NCI-H345 treated with DMSO at 0.1 percent for 48 hours (cell line): ENCODE results near the gene IQGAP2.
"Not testable (repeated sequence)": the region's sequence is repeated elsewhere in the genome, so short reads cannot be mapped to it uniquely, and the experiment has no call there.

Experiments
- DNase-seq: peaks from one replicate; lab custom pipeline; 2025; ENCODE audit not compliant: unreplicated experiment; lab: John Stamatoyannopoulos, UW

The IQGAP2 gene

DNA sequence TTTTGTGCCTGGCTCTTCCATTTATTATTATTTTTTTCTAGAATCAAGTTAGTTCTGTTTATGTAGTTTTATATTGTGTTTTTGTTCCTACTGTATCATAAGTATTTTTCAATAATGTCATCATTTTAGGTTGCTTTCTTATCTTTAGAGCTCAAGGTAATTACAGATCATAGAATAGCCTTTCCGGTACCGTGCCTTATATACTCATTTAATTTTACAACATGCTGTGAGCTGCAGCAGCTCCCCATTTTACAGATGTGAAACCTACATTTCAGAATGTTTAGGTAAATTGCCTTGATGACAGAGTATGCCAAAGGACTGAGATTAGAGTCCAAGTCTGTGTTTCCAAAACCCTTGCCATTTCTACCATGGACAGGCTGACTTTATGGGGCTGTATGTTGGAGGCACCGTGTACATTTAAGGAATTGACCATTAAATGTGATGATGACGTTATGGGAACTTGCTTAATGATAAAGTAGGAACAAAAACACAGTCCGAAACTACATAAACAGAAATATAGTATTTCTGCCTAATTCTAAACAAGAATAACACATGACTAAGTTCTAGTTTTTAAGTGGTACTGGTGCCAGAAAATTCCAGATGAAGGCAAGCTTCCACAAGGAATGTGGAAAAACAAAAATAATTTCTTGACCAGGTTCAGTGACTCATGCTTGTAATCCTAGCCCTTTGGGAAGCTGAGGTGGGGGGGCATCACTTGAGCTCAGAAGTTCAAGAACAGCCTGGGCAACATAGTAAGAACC lies 97.7 kb downstream of the IQGAP2 start:
- DNase-seq = no peak

DNA sequence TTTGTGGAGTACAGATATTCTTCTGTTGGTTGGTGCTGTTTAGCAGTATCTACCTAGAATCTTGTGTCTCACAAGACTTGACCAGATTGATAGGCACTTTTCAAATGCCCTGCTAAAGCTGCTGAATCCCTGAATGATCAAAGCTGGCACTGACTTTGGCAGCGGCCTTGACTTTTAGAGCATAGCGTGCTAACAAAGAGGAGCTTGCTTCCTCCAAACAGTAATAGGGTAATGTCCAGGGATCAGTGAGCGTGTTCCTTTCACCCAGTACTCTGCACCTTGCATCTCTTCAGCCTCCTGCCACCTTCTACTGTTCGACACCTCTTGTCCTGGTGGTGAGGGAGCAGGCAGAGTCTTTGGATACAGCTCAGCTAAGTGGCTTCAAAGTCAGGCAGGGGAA lies 100.8 kb downstream of the IQGAP2 start:
- no peak for DNase-seq

DNA sequence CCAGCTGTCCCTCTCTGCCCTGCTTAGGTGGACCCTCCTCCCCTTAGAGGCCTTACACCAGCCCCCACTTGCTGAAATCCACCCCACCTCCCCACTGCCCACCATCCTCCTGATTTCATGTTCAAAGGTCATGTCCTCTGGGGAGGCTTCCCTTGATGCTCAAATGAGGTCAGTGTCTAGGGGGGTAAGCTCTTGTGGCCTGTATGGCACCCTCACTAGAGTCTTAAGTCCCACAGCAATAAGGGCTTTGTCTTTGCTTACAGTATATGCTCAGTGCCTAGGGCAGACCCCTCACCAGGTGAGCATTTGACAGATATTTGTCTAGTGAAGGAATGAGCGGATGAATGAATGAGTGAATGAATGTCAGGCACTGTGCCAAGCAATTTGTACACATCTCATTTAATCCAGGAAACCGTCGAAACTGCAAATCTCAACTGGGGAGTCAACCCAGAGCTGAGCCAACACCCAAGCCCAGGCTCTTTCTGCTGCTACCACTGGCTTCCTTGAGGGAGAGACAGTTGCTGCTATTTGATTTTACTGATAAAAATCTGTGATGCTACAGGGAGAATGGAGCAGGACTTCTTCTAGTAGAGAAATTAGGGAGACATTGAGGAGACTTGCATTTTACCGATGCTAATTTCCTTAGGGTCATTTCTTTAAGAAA lies 101.9 kb downstream of the IQGAP2 start:
- DNase-seq = no peak

DNA sequence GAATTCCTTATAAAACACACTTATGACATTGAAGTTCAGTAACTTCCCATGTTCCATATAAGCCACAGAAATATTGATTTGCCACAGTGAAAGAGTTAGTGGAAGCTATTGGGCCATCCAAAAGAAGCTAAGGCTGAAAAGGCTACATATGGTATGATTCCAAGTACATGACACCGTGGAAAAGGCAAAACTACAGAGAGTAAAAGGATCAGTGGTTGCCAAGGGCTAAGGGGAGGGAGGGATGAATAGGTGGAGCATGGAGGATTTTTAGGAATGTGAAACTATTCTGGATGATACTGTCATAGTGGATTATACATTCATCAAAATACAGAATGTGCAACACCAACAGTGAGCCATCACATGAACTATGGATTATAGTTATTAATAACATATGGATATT lies 110.4 kb downstream of the IQGAP2 start:
- no peak for DNase-seq

DNA sequence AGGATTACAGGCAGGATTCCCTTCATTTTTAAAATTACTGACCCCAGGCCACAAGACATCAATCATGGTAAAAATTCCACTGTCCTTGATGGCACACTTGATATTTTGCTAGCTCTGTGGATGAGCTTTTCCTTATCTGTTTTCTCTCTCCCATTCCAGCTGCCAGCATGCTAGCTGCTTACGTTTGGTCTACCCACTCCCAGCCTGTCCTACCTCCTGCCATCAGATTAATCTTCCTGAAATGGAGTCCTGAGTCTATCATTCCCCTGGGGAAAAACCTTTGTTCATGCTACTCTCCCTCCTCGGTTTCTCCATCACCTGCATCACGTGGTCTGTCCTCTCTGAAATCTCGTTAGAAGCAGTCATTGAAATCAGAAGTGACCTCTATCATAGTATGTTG lies 111.2 kb downstream of the IQGAP2 start:
- DNase-seq = no peak

DNA sequence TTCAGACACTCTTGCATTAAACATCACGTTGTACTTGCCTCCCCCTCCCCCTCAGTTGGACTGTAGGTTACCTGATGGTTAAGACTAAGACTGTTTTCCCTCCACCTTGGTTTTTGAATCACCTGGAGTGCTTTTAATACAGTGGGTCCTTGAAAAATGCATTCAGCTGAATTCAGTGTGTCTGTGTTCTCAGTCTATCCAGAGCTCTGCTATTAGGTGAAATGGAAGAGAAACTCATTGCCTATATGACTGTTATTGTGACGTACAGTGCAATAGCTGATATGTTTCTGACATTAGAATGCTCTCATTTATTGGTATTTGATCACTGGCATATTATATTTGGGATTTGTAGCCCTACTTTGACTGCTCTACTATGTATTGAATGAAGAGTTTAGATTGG lies 111.6 kb downstream of the IQGAP2 start:
- no peak for DNase-seq

DNA sequence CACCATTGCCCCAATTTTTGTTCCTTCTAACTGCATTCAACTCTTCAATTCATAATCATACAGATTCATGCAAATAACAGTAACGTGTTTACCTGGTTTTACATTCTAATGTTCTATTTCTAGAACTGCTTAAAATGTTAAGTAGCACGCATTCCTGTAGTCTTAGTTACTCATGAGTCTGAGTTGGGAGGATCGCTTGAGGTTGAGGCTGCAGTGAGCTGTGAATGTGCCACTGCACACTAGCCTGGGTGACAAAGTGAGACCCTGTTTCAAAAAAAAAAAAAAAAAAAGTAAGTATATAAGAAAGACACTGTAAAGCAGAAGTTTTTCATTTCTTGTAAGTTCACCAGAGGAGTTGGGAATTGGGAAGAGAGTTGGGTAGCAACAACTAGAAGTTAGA lies 114.2 kb downstream of the IQGAP2 start:
- DNase-seq = no peak

DNA sequence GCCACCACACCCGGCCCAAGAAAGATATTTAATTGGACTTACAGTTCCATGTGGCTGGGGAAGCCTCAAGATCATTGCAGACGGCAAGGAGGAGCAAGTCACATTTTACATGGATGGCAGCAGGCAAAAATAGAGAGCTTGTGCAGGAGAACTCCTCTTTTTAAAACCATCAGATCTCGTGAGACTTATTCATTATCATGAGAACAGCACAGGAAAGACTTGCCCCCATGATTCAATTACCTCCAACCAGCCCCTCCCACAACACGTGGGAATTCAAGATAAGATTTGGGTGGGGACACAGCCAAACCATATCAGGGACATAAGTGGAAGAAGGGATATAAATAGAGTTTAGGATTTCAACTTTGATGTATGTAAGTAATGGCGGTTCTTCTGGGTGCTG lies 115.2 kb downstream of the IQGAP2 start:
- DNase-seq = not testable (repeated sequence)

DNA sequence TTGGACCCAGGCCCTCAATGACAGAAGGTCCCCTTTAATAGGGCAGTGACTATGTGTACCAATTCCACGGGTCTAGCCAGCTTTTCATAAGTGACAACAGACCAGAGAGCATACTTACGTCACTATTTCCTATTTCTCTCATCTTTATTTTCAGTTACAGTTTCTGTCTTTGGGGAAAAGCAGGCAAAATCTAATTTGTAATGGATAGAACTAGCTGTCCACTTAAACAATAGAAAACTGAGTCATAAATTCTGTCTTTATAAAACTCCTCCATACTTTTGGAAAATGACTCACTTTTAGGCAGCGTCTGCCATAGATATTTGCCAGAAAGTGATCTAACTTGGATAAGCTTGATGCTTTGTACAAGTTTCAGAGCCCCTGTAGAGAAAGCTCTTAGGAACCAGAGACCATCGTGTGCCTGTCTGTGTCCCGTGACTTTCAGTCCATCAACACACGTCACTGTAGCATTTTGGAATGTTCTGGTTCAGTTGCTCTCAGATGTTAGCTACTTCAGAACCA lies 118.2 kb downstream of the IQGAP2 start:
- DNase-seq = no peak

DNA sequence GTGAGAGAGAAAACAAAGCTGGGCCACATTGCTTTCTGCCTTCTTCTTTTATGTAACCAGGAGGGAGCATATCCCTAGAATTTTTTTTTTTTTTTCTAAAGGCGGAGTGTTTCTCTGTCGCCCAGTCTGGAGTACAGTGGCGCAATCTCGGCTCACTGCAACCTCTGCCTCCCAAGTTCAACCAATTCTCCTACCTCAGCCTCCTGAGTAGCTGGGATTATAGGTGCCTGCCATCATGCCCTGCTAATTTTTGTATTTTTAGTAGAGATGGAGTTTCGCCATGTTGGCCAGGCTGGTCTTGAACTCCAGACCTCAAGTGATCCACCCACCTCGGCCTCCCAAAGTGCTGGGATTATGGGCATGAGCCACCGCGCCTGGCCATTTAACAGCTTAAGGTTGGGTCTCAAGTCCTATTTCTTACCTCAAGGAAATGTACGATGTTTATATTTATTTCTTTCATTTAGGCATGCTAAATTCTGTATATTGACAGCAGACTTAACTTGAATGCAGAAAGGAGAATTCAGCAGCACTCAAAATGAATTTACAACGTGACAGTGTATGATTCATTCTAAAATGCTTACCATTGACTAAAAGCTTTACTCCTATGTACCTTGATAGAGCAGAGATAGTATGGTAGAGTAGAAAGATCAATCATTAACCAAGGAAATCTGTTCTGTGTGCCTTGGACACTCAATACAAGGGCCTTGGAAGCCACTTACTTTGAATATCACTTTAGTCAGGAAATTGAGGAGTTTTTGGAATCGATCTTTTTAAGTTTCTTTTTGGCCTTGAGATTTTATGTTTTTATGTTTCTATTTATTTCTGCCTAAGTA lies 119.2 kb downstream of the IQGAP2 start:
- DNase-seq = no peak

DNA sequence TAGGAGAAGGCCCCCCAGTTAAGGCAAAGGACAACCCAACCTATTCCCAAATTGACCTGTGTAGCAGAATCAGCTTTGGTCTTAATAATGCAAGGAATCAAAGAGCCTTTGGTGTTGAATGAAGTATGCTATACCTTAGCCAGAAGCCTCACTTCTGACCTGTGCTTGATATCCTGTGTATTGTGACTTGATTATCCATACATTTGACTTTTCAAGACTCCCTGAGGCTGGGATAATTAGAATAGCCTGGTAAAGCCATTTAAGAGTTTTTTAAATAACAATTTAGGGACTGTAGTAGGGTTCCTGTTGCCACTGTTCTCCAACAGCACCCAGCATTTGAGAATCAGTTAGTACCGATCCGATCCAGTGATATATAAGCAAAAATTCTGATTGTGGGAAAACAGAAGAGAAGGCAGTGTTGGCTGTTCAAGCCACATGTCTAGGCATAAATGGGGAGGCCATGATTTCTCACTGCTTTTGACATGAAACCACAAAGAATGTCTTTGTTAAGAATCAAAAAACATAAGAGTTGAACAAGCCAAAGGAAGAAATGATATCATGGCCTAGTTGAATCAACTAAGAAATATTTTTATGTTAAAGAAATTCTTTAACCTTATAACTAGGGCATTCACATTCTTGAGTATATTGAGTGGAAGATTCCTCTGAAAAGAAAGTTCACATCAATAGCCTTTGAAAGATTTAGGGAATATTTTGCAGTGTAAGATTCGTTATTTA lies 121.2 kb downstream of the IQGAP2 start:
- DNase-seq = no peak

DNA sequence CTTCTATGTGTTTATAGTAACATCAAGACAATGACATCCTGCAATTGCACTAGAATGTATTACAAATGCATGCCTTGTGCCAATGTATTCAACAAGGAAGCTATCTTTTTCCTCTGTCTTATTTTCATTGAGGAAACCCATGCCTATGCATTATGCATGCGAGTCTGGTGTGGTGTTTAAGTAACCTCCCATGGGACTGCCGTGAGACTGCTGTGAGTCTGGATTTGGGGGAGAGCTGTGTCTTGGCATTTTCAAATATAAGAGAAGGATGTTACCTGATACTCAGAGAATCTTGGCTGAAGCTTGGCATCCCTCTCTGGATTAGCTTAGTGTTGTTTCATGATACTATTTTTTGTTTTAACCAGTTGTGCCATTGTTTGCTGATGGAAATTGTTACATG lies 121.8 kb downstream of the IQGAP2 start:
- no peak for DNase-seq

DNA sequence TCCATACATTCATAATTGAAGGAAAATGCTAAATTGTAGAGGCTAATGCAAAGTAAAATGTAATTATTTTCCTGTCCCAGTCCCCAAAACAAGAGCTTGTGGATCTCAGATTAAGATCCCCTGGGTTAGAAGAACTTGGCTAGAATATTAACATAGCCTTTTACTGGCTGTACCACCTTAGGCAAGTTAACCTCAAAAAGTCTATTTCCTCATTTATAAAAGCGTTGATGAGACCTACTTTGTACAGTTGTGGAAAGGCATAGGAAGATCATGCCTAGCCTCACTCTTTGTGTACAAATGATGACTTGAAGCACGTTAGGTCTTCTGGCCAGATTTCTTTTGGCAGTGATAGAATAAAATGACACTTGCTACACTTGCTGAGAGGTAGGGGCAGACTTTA lies 122.9 kb downstream of the IQGAP2 start:
- no peak for DNase-seq

DNA sequence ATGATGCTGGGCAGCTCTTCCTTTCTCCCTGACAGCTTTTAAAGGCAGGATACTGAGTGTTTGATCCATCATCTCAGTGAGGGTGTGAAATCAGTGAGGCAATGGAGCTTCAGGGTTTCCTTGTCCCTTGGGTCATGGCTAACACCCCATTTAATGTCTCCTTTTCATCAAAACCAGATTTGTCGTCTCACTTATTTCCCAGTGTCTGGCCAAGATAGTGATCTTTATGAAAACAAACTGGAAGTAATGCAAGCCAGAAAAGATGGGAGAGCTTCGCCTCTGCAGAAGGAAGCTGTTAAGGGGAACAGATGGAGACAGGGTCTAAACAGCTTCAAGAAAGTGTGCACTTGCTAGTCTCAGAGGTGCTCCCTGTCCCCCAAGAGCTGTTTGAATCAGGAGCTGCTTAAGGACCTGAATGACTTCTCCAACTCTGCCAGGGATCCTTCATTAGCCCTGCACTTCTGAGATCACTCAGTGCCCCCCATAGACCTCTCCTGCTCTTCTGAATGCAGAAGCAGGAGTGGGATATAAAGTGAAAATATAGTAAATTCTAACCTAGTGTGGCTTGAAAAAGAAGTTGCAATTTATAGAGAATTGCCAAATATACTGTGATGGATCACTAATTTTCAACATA lies 124.0 kb downstream of the IQGAP2 start:
- no peak for DNase-seq

DNA sequence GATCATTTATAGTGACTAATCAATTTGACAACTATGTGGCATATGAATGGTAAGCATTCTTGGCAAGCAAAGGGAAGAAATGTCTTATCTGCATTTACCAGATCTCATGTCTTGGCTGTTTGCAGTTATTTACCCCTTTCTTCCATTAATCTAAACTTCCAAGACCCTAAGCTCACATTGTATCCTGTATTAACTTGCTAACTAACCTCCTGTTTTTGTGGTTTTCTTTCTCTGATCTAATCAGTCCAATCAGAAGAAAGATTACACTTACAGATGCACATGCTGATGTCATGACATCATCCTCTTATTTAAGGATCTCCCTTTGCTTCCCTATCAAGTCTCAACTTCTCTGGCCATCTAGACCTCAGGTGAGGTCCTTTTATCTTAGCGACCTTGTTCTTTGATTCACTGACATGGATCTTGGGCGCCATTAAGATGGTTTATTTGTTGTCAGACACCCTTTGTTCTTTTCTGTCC lies 124.6 kb downstream of the IQGAP2 start:
- no peak for DNase-seq

DNA sequence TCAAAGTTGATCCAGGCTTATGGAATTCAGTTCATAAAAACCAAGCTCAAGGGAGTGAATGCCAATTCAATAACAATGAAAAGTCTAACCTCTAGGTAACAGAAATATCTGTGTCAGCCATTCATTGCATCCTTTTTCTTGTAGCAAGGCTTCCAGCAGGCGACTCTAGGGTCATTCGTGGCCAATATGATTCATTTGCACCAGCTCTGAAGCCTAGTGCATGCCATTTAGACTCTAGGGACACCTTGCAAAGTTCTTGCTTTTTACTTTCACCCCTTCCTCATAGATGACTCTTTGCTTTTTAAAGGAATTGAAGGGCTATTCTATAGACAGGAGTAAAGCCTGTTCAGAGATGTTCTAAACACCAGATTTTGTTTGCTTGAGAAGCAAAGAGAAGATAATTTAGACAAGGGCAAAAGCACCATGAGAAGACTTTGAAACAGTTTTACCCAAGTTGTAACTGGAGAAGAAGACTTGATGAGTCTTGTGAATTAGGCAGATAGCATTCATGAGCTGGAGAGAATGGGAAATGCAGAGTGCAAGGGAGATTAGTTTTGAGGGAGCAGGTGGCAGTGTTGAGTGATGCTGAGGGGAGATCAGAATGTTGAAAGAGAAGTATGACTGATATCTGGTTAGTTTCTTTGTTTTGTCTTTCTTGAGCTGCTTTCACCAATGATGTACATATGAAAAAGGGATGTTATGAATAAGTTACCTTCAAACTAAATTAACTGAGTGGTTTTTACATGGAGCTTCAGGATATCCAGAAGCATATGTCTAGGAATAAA lies 125.7 kb downstream of the IQGAP2 start:
- no peak for DNase-seq

DNA sequence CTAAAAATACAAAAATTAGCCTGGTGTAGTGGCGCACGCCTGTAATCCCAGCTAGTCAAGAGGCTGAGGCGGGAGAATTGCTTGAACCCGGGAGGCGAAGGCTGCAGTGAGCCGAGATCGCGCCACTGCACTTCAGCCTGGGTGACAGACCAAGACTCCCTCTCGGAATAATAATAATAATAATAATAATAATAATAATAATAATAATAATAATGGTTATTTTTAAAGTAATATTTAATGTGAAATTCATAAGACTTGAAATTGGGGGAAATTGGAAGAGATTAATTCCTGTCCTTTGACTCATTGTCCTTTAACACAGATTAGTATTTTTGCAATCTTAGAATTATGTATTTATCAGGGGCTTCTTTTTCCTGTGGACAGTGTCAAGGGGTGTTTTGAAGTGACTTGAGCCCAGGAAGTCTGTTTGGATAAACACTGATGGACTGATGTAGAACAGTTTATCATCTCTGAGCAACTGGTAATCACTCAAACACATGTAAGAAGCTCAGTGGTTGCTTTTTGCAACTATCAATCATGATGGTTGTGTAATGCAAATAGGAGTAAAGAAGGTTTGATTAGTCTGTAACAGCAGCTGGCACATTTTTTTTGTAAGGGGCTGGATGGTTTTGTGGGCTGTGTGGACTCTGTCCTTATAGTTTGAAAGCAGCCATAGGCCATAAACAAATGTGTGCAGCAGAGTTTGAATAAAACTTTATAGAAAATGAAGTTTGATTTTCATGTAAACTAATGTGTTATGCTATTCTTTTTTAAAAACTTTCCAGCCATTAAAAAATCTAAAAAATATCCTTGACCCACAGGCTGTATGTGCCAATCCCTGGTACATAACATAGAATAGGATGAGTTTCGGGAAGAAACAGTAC lies 126.6 kb downstream of the IQGAP2 start:
- no peak for DNase-seq

DNA sequence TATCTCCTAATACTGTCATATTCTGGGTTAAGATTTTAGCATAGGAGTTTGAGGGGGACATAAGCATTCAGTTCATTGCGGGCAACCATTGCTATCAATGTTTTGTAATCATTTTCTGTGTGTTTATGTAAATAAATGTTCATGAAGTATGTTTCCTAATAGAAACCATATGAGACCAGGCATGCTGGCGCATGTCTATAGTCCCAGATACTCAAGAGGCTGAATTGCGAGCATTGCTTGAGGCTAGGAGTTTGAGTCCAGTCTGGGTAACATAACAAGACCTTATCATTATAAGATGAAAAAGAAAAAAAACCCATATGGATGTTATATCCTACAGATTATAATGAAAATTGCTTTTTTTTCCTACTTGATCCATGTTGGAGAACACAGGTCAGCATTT lies 129.0 kb downstream of the IQGAP2 start:
- DNase-seq = no peak

DNA sequence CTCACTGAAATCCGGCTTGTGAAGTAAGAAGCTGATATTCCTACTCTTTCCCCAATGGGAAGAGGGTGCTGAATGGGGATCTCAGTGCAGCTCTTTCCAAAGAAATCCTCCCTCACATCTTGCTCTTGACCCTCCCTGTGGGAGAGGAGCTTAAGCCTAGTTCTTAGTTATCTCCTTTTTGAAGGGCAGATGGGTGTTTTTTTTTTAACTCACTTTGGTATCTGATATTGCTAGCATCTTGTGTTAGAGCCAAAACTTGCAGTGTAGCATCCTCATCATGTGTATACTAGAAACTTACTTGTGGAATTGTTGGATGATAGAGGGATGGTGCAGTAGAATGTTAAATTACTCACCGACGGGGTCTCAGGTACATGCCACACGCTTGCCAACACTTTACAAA lies 129.9 kb downstream of the IQGAP2 start:
- DNase-seq = no peak
